Fibroblast of mammary gland (primary cell): ENCODE measurements around the gene ZFAND4.
"Not testable (repeated sequence)": the region's sequence is repeated elsewhere in the genome, so short reads cannot be mapped to it uniquely, and the experiment has no call there.

Experiments used
- DNase-seq: peaks from one replicate; pipeline ENCODE4 v3.0.0-alpha.2; 2010; ENCODE audit warnings: low read depth
- H3K4me3 ChIP-seq: 2 replicates; pipeline ENCODE4 v1.5.1; 2011; ENCODE audit warnings: low read depth, mild to moderate bottlenecking, low read length, moderate library complexity; ENCODE audit not compliant: control insufficient read depth
- CTCF ChIP-seq: conservative IDR thresholded peaks from 2 replicates; pipeline ENCODE4 v1.5.1; 2011; ENCODE audit warnings: low read depth, low read length, inconsistent platforms; ENCODE audit not compliant: control insufficient read depth, insufficient read depth

Gene ZFAND4

GRCh38 chr10:45660876-45661411 is 11.6 kb downstream of the ZFAND4 start:
- TF ChIP-seq CTCF = no peak
- no peak for DNase-seq
- H3K4me3 ChIP-seq = no peak overlapping the region

GRCh38 chr10:45657033-45657926 is 15.3 kb downstream of the ZFAND4 start:
- no peak for TF ChIP-seq CTCF
- no peak for DNase-seq
- H3K4me3 ChIP-seq = no peak overlapping the region

GRCh38 chr10:45655219-45655618 is 17.4 kb downstream of the ZFAND4 start:
- no peak for TF ChIP-seq CTCF
- no peak for DNase-seq
- no peak overlapping the region for H3K4me3 ChIP-seq

GRCh38 chr10:45654753-45655141 is 17.8 kb downstream of the ZFAND4 start:
- not testable (repeated sequence) for DNase-seq, H3K4me3 ChIP-seq

GRCh38 chr10:45653454-45653853 is 19.1 kb downstream of the ZFAND4 start:
- DNase-seq = no peak
- H3K4me3 ChIP-seq = no peak overlapping the region
- TF ChIP-seq CTCF = no peak

- no peak overlapping the region for H3K4me3 ChIP-seq
- TF ChIP-seq CTCF = no peak
These were observed 20.1 kb downstream of the ZFAND4 start for GRCh38 chr10:45652511-45652910.

GRCh38 chr10:45649296-45649695 is 23.3 kb downstream of the ZFAND4 start:
- no peak overlapping the region for H3K4me3 ChIP-seq
- no peak for TF ChIP-seq CTCF
- DNase-seq = no peak

More at GRCh38 chr10:45652511-45652910, 20.1 kb downstream of the ZFAND4 start:
- DNase-seq = no peak
